Vagina (tissue), 2 donors: ENCODE results near the gene LRRC8A.

ENCODE experiments used
- CTCF ChIP-seq, 3 experiments: fragments of 450-650 bp in 2 of 3; fragments of 200-600 bp in 1 of 3; sonication (generic) in 1 of 3; IDR thresholded peaks; one replicate each; pipeline ENCODE4 v1.5.1; 2017 to 2019; ENCODE audit warnings: antibody characterized with exemption in 3 of 3, mild to moderate bottlenecking in 2 of 3, moderate library complexity in 2 of 3
- POLR2AphosphoS5 ChIP-seq, 2 donors: sonication (generic); formaldehyde crosslinking; IDR thresholded peaks; one replicate each; pipeline ENCODE4 v1.9.0; 2017; ENCODE audit warnings: antibody characterized with exemption in 2 of 2, mild to moderate bottlenecking in 2 of 2, low read depth in 1 of 2; ENCODE audit not compliant: insufficient read depth in 1 of 2

GRCh38 chr9:128898382-128898781, 16.4 kb downstream of the LRRC8A start:
- TF ChIP-seq POLR2AphosphoS5 (IDR thresholded peaks at IDR 0.05; ENCODE audit: insufficient read depth in 1 of 2, low read depth in 1 of 2): no peak
- TF ChIP-seq CTCF (IDR thresholded peaks at IDR 0.05): no peak
